Calu3 (cell line): ENCODE results near the gene GIMAP8. TPM values are rescaled to one million over a fixed set of nuclear protein-coding genes. Genes with fewer than 3 reads are reported as not detected.
"Not testable (repeated sequence)": the region's sequence is repeated elsewhere in the genome, so short reads cannot be mapped to it uniquely, and the experiment has no call there.

Experiments used
- BruUV-seq: library from RNA; stranded (reverse); fragments of 400-500 nt; replicated peaks from 2 replicates; lab custom pipeline; 2021; lab: Mats Ljungman, UMichigan
- CTCF ChIA-PET: fragments of 300-600 bp; sonication (Branson Sonifier 250); formaldehyde crosslinking; loops from one replicate; lab custom pipeline; 2022; ENCODE audit warnings: antibody characterized with exemption; lab: Charles Lee
- DNase-seq: peaks from one replicate; pipeline ENCODE4 v3.0.0; 2022
- H3K27ac Mint-ChIP-seq: one replicate; pipeline ENCODE4 v1.8.0; 2022; ENCODE audit warnings: mixed read lengths; ENCODE audit not compliant: unreplicated experiment
- H3K27me3 Mint-ChIP-seq: one replicate; pipeline ENCODE4 v1.8.0; 2022; ENCODE audit warnings: mixed read lengths; ENCODE audit not compliant: unreplicated experiment
- H3K36me3 Mint-ChIP-seq: one replicate; pipeline ENCODE4 v1.8.0; 2022; ENCODE audit warnings: mild to moderate bottlenecking, moderate library complexity, mixed read lengths; ENCODE audit not compliant: insufficient read depth, unreplicated experiment
- H3K4me1 Mint-ChIP-seq: one replicate; pipeline ENCODE4 v1.8.0; 2022; ENCODE audit warnings: mild to moderate bottlenecking, low read depth, mixed read lengths; ENCODE audit not compliant: unreplicated experiment
- H3K4me3 Mint-ChIP-seq: one replicate; pipeline ENCODE4 v1.8.0; 2022; ENCODE audit warnings: mild to moderate bottlenecking, low read depth, moderate library complexity, mixed read lengths; ENCODE audit not compliant: unreplicated experiment
- H3K9me3 Mint-ChIP-seq: one replicate; pipeline ENCODE4 v1.8.0; 2022; ENCODE audit warnings: low read depth, mixed read lengths; ENCODE audit not compliant: unreplicated experiment
- CTCF ChIP-seq: fragments of 200-600 bp; IDR thresholded peaks from one replicate; pipeline ENCODE4 v1.8.0; 2022; ENCODE audit warnings: antibody characterized with exemption; ENCODE audit not compliant: unreplicated experiment
- intact Hi-C: fragments of 100-400 bp; cut with micrococcal nuclease; formaldehyde crosslinking; loops from one replicate; pipeline ENCODE4 v1.10.0; 2022; ENCODE audit not compliant: unreplicated experiment
- total RNA-seq: library from RNA; stranded (reverse); gene quantifications from 2 replicates; pipeline ENCODE4 v1.2.3, GENCODE V29; 2022

The GIMAP8 gene
- total RNA-seq, 1 experiment from 2014 or later = not detected

GRCh38 chr7:150487625-150488024 lies 37.2 kb downstream of the GIMAP8 start:
- CTCF ChIA-PET = no interaction called here
- intact Hi-C loops = no loop called here
- Mint-ChIP-seq H3K4me1 (no peaks in the 10 kb centered on the region), H3K4me3 (no peak overlapping the region), H3K27ac (no peak overlapping the region), H3K9me3 (no peaks in the 10 kb centered on the region), H3K27me3 (peaks cover 15% of the 10 kb centered on the region), H3K36me3 (no peaks in the 10 kb centered on the region)
- no TSS peak for BruUV-seq
- TF ChIP-seq CTCF = no peak
- DNase-seq = no peak

- no peak for DNase-seq
- H3K4me3 Mint-ChIP-seq = no peak overlapping the region
- H3K27me3 Mint-ChIP-seq = peaks cover 8% of the 10 kb centered on the region
- BruUV-seq = no TSS peak
- intact Hi-C loops = no loop called here
- no peaks in the 10 kb centered on the region for H3K9me3 Mint-ChIP-seq
- TF ChIP-seq CTCF = no peak
- no peak overlapping the region for H3K27ac Mint-ChIP-seq
- no peaks in the 10 kb centered on the region for H3K36me3 Mint-ChIP-seq
- CTCF ChIA-PET = no interaction called here
- no peaks in the 10 kb centered on the region for H3K4me1 Mint-ChIP-seq
These were observed 39.4 kb downstream of the GIMAP8 start for GRCh38 chr7:150489782-150490181.

- intact Hi-C loops, H3K4me3 Mint-ChIP-seq, H3K27ac Mint-ChIP-seq, H3K4me1 Mint-ChIP-seq, DNase-seq, CTCF ChIA-PET, H3K9me3 Mint-ChIP-seq, BruUV-seq, H3K36me3 Mint-ChIP-seq: not testable (repeated sequence)
- peaks cover 19% of the 10 kb centered on the region for H3K27me3 Mint-ChIP-seq
These were observed 43.0 kb downstream of the GIMAP8 start for GRCh38 chr7:150493442-150493841.

- CTCF ChIA-PET = no interaction called here
- intact Hi-C loops = no loop called here
- Mint-ChIP-seq H3K36me3 (no peaks in the 10 kb centered on the region), H3K4me1 (no peaks in the 10 kb centered on the region), H3K4me3 (no peak overlapping the region), H3K9me3 (no peaks in the 10 kb centered on the region), H3K27ac (no peak overlapping the region), H3K27me3 (peaks cover 42% of the 10 kb centered on the region)
- no peak for DNase-seq
- BruUV-seq = no TSS peak
- TF ChIP-seq CTCF = no peak
These were observed 52.1 kb downstream of the GIMAP8 start for GRCh38 chr7:150502519-150502918.

- no peak overlapping the region for H3K27ac Mint-ChIP-seq
- TF ChIP-seq CTCF = no peak
- no peaks in the 10 kb centered on the region for H3K36me3 Mint-ChIP-seq
- DNase-seq = no peak
- H3K4me1 Mint-ChIP-seq = no peaks in the 10 kb centered on the region
- H3K27me3 Mint-ChIP-seq = peaks cover 36% of the 10 kb centered on the region
- no peak overlapping the region for H3K4me3 Mint-ChIP-seq
- intact Hi-C loops = no loop called here
- no TSS peak for BruUV-seq
- CTCF ChIA-PET = no interaction called here
- no peaks in the 10 kb centered on the region for H3K9me3 Mint-ChIP-seq
These were observed 52.7 kb downstream of the GIMAP8 start for GRCh38 chr7:150503155-150503554.
